ENCODE data around the gene FGF14. TPM values are rescaled to one million over a fixed set of nuclear protein-coding genes. Genes with fewer than 3 reads are reported as not detected.

FGF14 gene
- polyA plus RNA-seq, 1 donor, result 0.04 TPM

- peak; percentile 10 for DNase-seq
Measured at GRCh38 chr13:101978552-101979315, 423.1 kb downstream of the FGF14 start.

GRCh38 chr13:101977475-101977874 lies 424.4 kb downstream of the FGF14 start:
- DNase-seq, result no peak

GRCh38 chr13:101972191-101972590 lies 429.7 kb downstream of the FGF14 start:
- no peak for DNase-seq

GRCh38 chr13:101970341-101970740 lies 431.5 kb downstream of the FGF14 start:
- no peak for DNase-seq

GRCh38 chr13:101967781-101968180 lies 434.1 kb downstream of the FGF14 start:
- DNase-seq, result no peak

- DNase-seq, result no peak
Measured at GRCh38 chr13:101967216-101967615, 434.6 kb downstream of the FGF14 start.

- DNase-seq, result no peak
Measured at GRCh38 chr13:101965096-101965495, 436.8 kb downstream of the FGF14 start.

- no peak for DNase-seq
Measured at GRCh38 chr13:101959016-101959415, 442.8 kb downstream of the FGF14 start.

- DNase-seq, result no peak
Measured at GRCh38 chr13:101955764-101956163, 446.1 kb downstream of the FGF14 start.

- DNase-seq, result no peak
Measured at GRCh38 chr13:101951114-101951513, 450.7 kb downstream of the FGF14 start.

GRCh38 chr13:101949681-101950080 lies 452.2 kb downstream of the FGF14 start:
- no peak for DNase-seq

GRCh38 chr13:101946401-101946800 lies 455.4 kb downstream of the FGF14 start:
- peak; percentile 37 for DNase-seq

- DNase-seq, result no peak
Measured at GRCh38 chr13:101945435-101945834, 456.4 kb downstream of the FGF14 start.

- DNase-seq, result no peak
Measured at GRCh38 chr13:101944521-101944920, 457.3 kb downstream of the FGF14 start.

- DNase-seq, result no peak
Measured at GRCh38 chr13:101942535-101943157, 459.2 kb downstream of the FGF14 start.

GRCh38 chr13:101942038-101942437 lies 459.8 kb downstream of the FGF14 start:
- DNase-seq, result peak; percentile 41

- DNase-seq, result no peak
Measured at GRCh38 chr13:101941095-101941783, 460.6 kb downstream of the FGF14 start.

- DNase-seq, result no peak
Measured at GRCh38 chr13:101939370-101939769, 462.5 kb downstream of the FGF14 start.

GRCh38 chr13:101935828-101936227 lies 466.0 kb downstream of the FGF14 start:
- no peak for DNase-seq

- DNase-seq, result no peak
Measured at GRCh38 chr13:101931186-101931585, 470.7 kb downstream of the FGF14 start.

GRCh38 chr13:101930331-101930730 lies 471.5 kb downstream of the FGF14 start:
- no peak for DNase-seq

GRCh38 chr13:101925731-101926130 lies 476.1 kb downstream of the FGF14 start:
- no peak for DNase-seq

GRCh38 chr13:101919541-101920181 lies 482.2 kb downstream of the FGF14 start:
- DNase-seq, result peak; percentile 45
